A673 (cell line): ENCODE results near the gene CCT8. TPM values are rescaled to one million over a fixed set of nuclear protein-coding genes. Genes with fewer than 3 reads are reported as not detected.

Source experiments
- BruUV-seq: library from RNA; stranded (reverse); fragments of 400-500 nt; replicated peaks from 2 replicates; lab custom pipeline; 2021; lab: Mats Ljungman, UMichigan
- CTCF ChIA-PET: fragments of 300-600 bp; sonication (Branson Sonifier 250); formaldehyde crosslinking; loops from one replicate; lab custom pipeline; 2022; ENCODE audit warnings: antibody characterized with exemption; lab: Charles Lee
- POLR2A ChIA-PET: fragments of 300-600 bp; sonication (Branson Sonifier 250); formaldehyde crosslinking; loops from one replicate; lab custom pipeline; 2022; ENCODE audit warnings: antibody characterized with exemption; ENCODE audit not compliant: low non-redundant PET; lab: Charles Lee
- DNase-seq: peaks from one replicate; pipeline ENCODE4 v3.0.0-alpha.2; 2015; ENCODE audit warnings: low spot score
- H3K27ac ChIP-seq: fragments of 200-600 bp; sonication (generic); 2 replicates; pipeline ENCODE4 v1.5.1; 2016; ENCODE audit warnings: mixed run types, low read depth, mild to moderate bottlenecking, mixed read lengths, antibody characterized with exemption, low read length; ENCODE audit not compliant: poor library complexity, severe bottlenecking
- H3K27me3 ChIP-seq: fragments of 200-600 bp; sonication (generic); replicated peaks from 2 replicates; pipeline ENCODE4 v1.6.1; 2017; ENCODE audit warnings: mixed run types, low read depth, mild to moderate bottlenecking, mixed read lengths, antibody characterized with exemption, low read length; ENCODE audit not compliant: insufficient read depth, poor library complexity
- H3K36me3 ChIP-seq: fragments of 200-600 bp; sonication (generic); 2 replicates; pipeline ENCODE4 v1.6.1; 2016; ENCODE audit warnings: mixed run types, mild to moderate bottlenecking, mixed read lengths, antibody characterized with exemption, low read length; ENCODE audit not compliant: insufficient read depth, poor library complexity, severe bottlenecking
- H3K4me1 ChIP-seq: fragments of 200-600 bp; sonication (generic); 2 replicates; pipeline ENCODE4 v1.6.1; 2017; ENCODE audit warnings: mixed run types, mild to moderate bottlenecking, mixed read lengths, antibody characterized with exemption, low read length; ENCODE audit not compliant: insufficient read depth, poor library complexity, severe bottlenecking
- H3K4me3 ChIP-seq: fragments of 200-600 bp; sonication (generic); 2 replicates; pipeline ENCODE4 v1.5.1; 2016; ENCODE audit warnings: low read depth, mixed run types, mild to moderate bottlenecking, mixed read lengths, low read length; ENCODE audit not compliant: poor library complexity, severe bottlenecking
- H3K9me3 ChIP-seq: fragments of 200-600 bp; sonication (generic); 2 replicates; pipeline ENCODE4 v1.6.1; 2016; ENCODE audit warnings: mixed run types, low read depth, mild to moderate bottlenecking, mixed read lengths, antibody characterized with exemption, low read length; ENCODE audit not compliant: poor library complexity, severe bottlenecking
- CTCF ChIP-seq: fragments of 300-800, 200-600 bp; sonication (generic); conservative IDR thresholded peaks from 2 replicates; pipeline ENCODE4 v1.5.1; 2017; ENCODE audit warnings: low read depth, mild to moderate bottlenecking, antibody characterized with exemption, low read length, moderate library complexity, mixed read lengths
- EZH2 ChIP-seq: fragments of 200-600 bp; sonication (generic); IDR thresholded peaks from 2 replicates; pipeline ENCODE4 v1.6.1; 2017; ENCODE audit warnings: borderline replicate concordance, low read depth, mild to moderate bottlenecking, mixed read lengths, antibody characterized with exemption, low read length; ENCODE audit not compliant: poor library complexity, severe bottlenecking
- intact Hi-C: fragments of 100-400 bp; cut with micrococcal nuclease; formaldehyde crosslinking; loops from one replicate; pipeline ENCODE4 v1.10.0; 2022; ENCODE audit not compliant: unreplicated experiment
- total RNA-seq: library from RNA; stranded (reverse); gene quantifications from 2 replicates; pipeline ENCODE4 v1.2.3, GENCODE V29; 2021

CCT8 gene
- total RNA-seq, 1 experiment from 2014 or later: 415 TPM

- Histone ChIP-seq H3K4me3 (no peak overlapping the region), H3K4me1 (no peaks in the 10 kb centered on the region), H3K36me3 (no peaks in the 10 kb centered on the region), H3K27ac (no peak overlapping the region), H3K27me3 (no peaks in the 10 kb centered on the region), H3K9me3 (no peaks in the 10 kb centered on the region)
- no TSS peak for BruUV-seq
- DNase-seq: no peak
- TF ChIP-seq CTCF (no peak), EZH2 (no peak)
- ChIA-PET POLR2A (no interaction called here), CTCF (no interaction called here)
- intact Hi-C loops: loop anchor here (10.0 kb wide), 1 partner anchor 247 kb away; no protein-coding TSS in a partner anchor
These were observed 24.7 kb upstream of the CCT8 start for GRCh38 chr21:29098156-29098555.

GRCh38 chr21:29096218-29097015, 23.0 kb upstream of the CCT8 start:
- Histone ChIP-seq H3K27ac (no peak overlapping the region), H3K9me3 (no peaks in the 10 kb centered on the region), H3K4me1 (peaks cover 7% of the 10 kb centered on the region), H3K36me3 (no peaks in the 10 kb centered on the region), H3K27me3 (no peaks in the 10 kb centered on the region), H3K4me3 (no peak overlapping the region)
- ChIA-PET POLR2A (no interaction called here), CTCF (no interaction called here)
- no peak for DNase-seq
- BruUV-seq: no TSS peak
- TF ChIP-seq EZH2 (no peak), CTCF (no peak)
- intact Hi-C loops: loop anchor here (10.0 kb wide), 1 partner anchor 248 kb away; no protein-coding TSS in a partner anchor

GRCh38 chr21:29092102-29092959, 18.9 kb upstream of the CCT8 start:
- Histone ChIP-seq H3K4me3 (no peak overlapping the region), H3K36me3 (no peaks in the 10 kb centered on the region), H3K4me1 (peaks cover 14% of the 10 kb centered on the region), H3K27me3 (no peaks in the 10 kb centered on the region), H3K9me3 (no peaks in the 10 kb centered on the region), H3K27ac (no peak overlapping the region)
- ChIA-PET CTCF (no interaction called here), POLR2A (no interaction called here)
- intact Hi-C loops: loop anchor here (5.0 to 10.0 kb wide), 3 partner anchors 70 to 755 kb away; no protein-coding TSS in a partner anchor
- DNase-seq: no peak
- TF ChIP-seq CTCF (0 out of 2 replicates have a peak, but pooled peaks have one; percentile 32), EZH2 (no peak)
- no TSS peak for BruUV-seq
